H9 (cell line): ENCODE results near the gene TCEA2. TPM values are rescaled to one million over a fixed set of nuclear protein-coding genes. Genes with fewer than 3 reads are reported as not detected.
A peak's percentile ranks its signal among the peaks of the same experiment; 100 is the strongest.

Experiments
- DNase-seq: peaks from one replicate; pipeline ENCODE4 v3.0.0-alpha.2; 2017
- H2AFZ ChIP-seq: one replicate; pipeline ENCODE4 v1.6.1; 2013; ENCODE audit warnings: mild to moderate bottlenecking, low read length, control low read depth, moderate library complexity
- H2AK5ac ChIP-seq: 2 replicates; pipeline ENCODE4 v1.6.1; 2013; ENCODE audit warnings: low read length, control low read depth, mixed read lengths; ENCODE audit not compliant: insufficient read length
- H2BK120ac ChIP-seq: one replicate; pipeline ENCODE4 v1.6.1; 2013; ENCODE audit warnings: low read depth, mild to moderate bottlenecking, low read length, control low read depth, inconsistent platforms; ENCODE audit not compliant: poor library complexity, severe bottlenecking
- H2BK12ac ChIP-seq: 2 replicates; pipeline ENCODE4 v1.6.1; 2013; ENCODE audit warnings: low read length, control low read depth, mixed read lengths, low read depth; ENCODE audit not compliant: insufficient read length
- H2BK15ac ChIP-seq: 2 replicates; pipeline ENCODE4 v1.6.1; 2013; ENCODE audit warnings: low read depth, low read length, control low read depth
- H2BK20ac ChIP-seq: one replicate; pipeline ENCODE4 v1.6.1; 2013; ENCODE audit warnings: low read depth, mild to moderate bottlenecking, low read length, control low read depth, inconsistent platforms; ENCODE audit not compliant: poor library complexity, severe bottlenecking
- H2BK5ac ChIP-seq: 2 replicates; pipeline ENCODE4 v1.6.1; 2013; ENCODE audit warnings: low read length, control low read depth, mixed read lengths; ENCODE audit not compliant: insufficient read length
- H3K14ac ChIP-seq: 2 replicates; pipeline ENCODE4 v1.6.1; 2013; ENCODE audit warnings: low read length, control low read depth; ENCODE audit not compliant: insufficient read depth
- H3K18ac ChIP-seq: 2 replicates; pipeline ENCODE4 v1.6.1; 2013; ENCODE audit warnings: low read depth, mild to moderate bottlenecking, mixed read lengths, low read length, control low read depth; ENCODE audit not compliant: insufficient read length
- H3K23ac ChIP-seq: 2 replicates; pipeline ENCODE4 v1.6.1; 2013; ENCODE audit warnings: low read length, control low read depth, mixed read lengths, low read depth; ENCODE audit not compliant: insufficient read length
- H3K23me2 ChIP-seq: 2 replicates; pipeline ENCODE4 v1.6.1; 2013; ENCODE audit warnings: low read depth, mild to moderate bottlenecking, mixed read lengths, low read length, control low read depth; ENCODE audit not compliant: insufficient read length, poor library complexity, severe bottlenecking
- H3K27ac ChIP-seq: 2 replicates; pipeline ENCODE4 v1.5.1; 2013; ENCODE audit warnings: low read length, control low read depth, mixed read lengths, low read depth; ENCODE audit not compliant: insufficient read length
- H3K27me3 ChIP-seq: 2 replicates; pipeline ENCODE4 v1.6.1; 2013; ENCODE audit warnings: low read length, control low read depth, inconsistent platforms; ENCODE audit not compliant: insufficient read depth
- H3K4ac ChIP-seq: 2 replicates; pipeline ENCODE4 v1.6.1; 2013; ENCODE audit warnings: low read depth, mild to moderate bottlenecking, control low read depth, inconsistent platforms, low read length, moderate library complexity
- H3K4me1 ChIP-seq: 2 replicates; pipeline ENCODE4 v1.6.1; 2013; ENCODE audit warnings: low read length, control low read depth, inconsistent platforms; ENCODE audit not compliant: insufficient read depth
- H3K4me2 ChIP-seq: 2 replicates; pipeline ENCODE4 v1.6.1; 2013; ENCODE audit warnings: low read length, control low read depth, mixed read lengths; ENCODE audit not compliant: insufficient read length, insufficient read depth
- H3K56ac ChIP-seq: 2 replicates; pipeline ENCODE4 v1.6.1; 2013; ENCODE audit warnings: low read depth, mild to moderate bottlenecking, mixed read lengths, low read length, control low read depth; ENCODE audit not compliant: insufficient read length
- H3K79me1 ChIP-seq: 2 replicates; pipeline ENCODE4 v1.6.1; 2013; ENCODE audit warnings: low read depth, mild to moderate bottlenecking, moderate library complexity, low read length, control low read depth, inconsistent platforms; ENCODE audit not compliant: insufficient read depth, poor library complexity, severe bottlenecking
- H3K79me2 ChIP-seq: 2 replicates; pipeline ENCODE4 v1.6.1; 2013; ENCODE audit warnings: low read length, control low read depth, inconsistent platforms; ENCODE audit not compliant: insufficient read depth
- H3K9ac ChIP-seq: 2 replicates; pipeline ENCODE4 v1.6.1; 2013; ENCODE audit warnings: low read length, control low read depth, mixed read lengths; ENCODE audit not compliant: insufficient read length; ENCODE audit errors: extremely low read depth
- H3K9me3 ChIP-seq: one replicate; pipeline ENCODE4 v1.6.1; 2013; ENCODE audit warnings: low read depth, low read length, inconsistent platforms; ENCODE audit not compliant: control insufficient read depth
- H3T11ph ChIP-seq: one replicate; pipeline ENCODE4 v1.6.1; 2013; ENCODE audit warnings: mild to moderate bottlenecking, low read length, control low read depth, inconsistent platforms
- H4K20me1 ChIP-seq: one replicate; pipeline ENCODE4 v1.6.1; 2013; ENCODE audit not compliant: control insufficient read depth, insufficient read length, insufficient read depth
- H4K5ac ChIP-seq: 2 replicates; pipeline ENCODE4 v1.6.1; 2013; ENCODE audit warnings: low read depth, mild to moderate bottlenecking, mixed read lengths, low read length, control low read depth; ENCODE audit not compliant: insufficient read length
- H4K8ac ChIP-seq: replicated peaks from 2 replicates; pipeline ENCODE4 v1.6.1; 2013; ENCODE audit warnings: low read length, control low read depth, mixed read lengths, low read depth; ENCODE audit not compliant: insufficient read length
- H4K91ac ChIP-seq: 2 replicates; pipeline ENCODE4 v1.6.1; 2013; ENCODE audit warnings: low read depth, mild to moderate bottlenecking, moderate library complexity, mixed read lengths, low read length, control low read depth; ENCODE audit not compliant: insufficient read length
- H3K27ac Mint-ChIP-seq, 3 experiments: 2 replicates in 2 of 3; 3 replicates in 1 of 3; pipeline ENCODE4 v1.8.0; 2020 to 2021; ENCODE audit warnings: mixed read lengths in 3 of 3, mild to moderate bottlenecking in 1 of 3, moderate library complexity in 1 of 3
- H3K27me3 Mint-ChIP-seq: 2 replicates; pipeline ENCODE4 v1.8.0; 2021; ENCODE audit warnings: low read depth, mild to moderate bottlenecking, moderate library complexity, mixed read lengths
- H3K36me3 Mint-ChIP-seq, 3 experiments: 2 replicates in 2 of 3; 3 replicates in 1 of 3; pipeline ENCODE4 v1.8.0; 2020 to 2021; ENCODE audit warnings: low read depth in 3 of 3, mixed read lengths in 3 of 3; ENCODE audit not compliant: insufficient read depth in 1 of 3
- H3K4me1 Mint-ChIP-seq, 2 experiments: 2 replicates each; pipeline ENCODE4 v1.8.0; 2020; ENCODE audit warnings: mixed read lengths in 2 of 2
- H3K4me3 Mint-ChIP-seq, 2 experiments: 2 replicates in 1 of 2; 3 replicates in 1 of 2; pipeline ENCODE4 v1.8.0; 2020 to 2021; ENCODE audit warnings: mild to moderate bottlenecking in 2 of 2, mixed read lengths in 2 of 2, moderate library complexity in 1 of 2
- H3K9me3 Mint-ChIP-seq, 2 experiments: 2 replicates in 1 of 2; 3 replicates in 1 of 2; pipeline ENCODE4 v1.8.0; 2020; ENCODE audit warnings: mild to moderate bottlenecking in 2 of 2, mixed read lengths in 2 of 2, moderate library complexity in 1 of 2
- CTCF ChIP-seq: fragments of 200-600 bp; sonication (generic); conservative IDR thresholded peaks from 3 replicates; pipeline ENCODE4 v1.8.0; 2021; ENCODE audit warnings: antibody characterized with exemption, mild to moderate bottlenecking
- WGBS: extraction: QIAGEN DNeasy Blood & Tissue Kit; methylation state at CpG from one replicate; pipeline ENCODE4 v1.1.7; 2013; ENCODE audit warnings: missing lambda C conversion rate, low lambda C conversion rate, mixed read lengths; ENCODE audit not compliant: insufficient read length; ENCODE audit errors: extremely low coverage; 5-methylcytosine and 5-hydroxymethylcytosine counted together
- total RNA-seq: library from RNA; stranded (reverse); gene quantifications from 2 replicates; pipeline ENCODE4 v1.2.1, GENCODE V29; 2021

TCEA2 gene
- total RNA-seq, 1 experiment from 2014 or later = 51.7 TPM

- H3K18ac ChIP-seq = no peak overlapping the region
- DNase-seq = no peak
- no CpG with 5 or more reads among the region's 9 CpGs for WGBS
- H2BK5ac ChIP-seq = no peak overlapping the region
- no peak overlapping the region for H3K14ac ChIP-seq
- no peak overlapping the region for H2BK12ac ChIP-seq
- Mint-ChIP-seq H3K36me3 (peaks cover 2 to 5% (median 2%) of the 10 kb centered on the region in 3 experiments; a peak in 5 of 7 replicates), H3K27me3 (peaks cover 43% of the 10 kb centered on the region), H3K4me3 (peak overlapping the region; percentile 7 to 61; a peak in 3 of 5 replicates), H3K27ac (no peak overlapping the region), H3K4me1 (peaks cover 9 to 11% of the 10 kb centered on the region in 2 experiments; a peak in 3 of 4 replicates), H3K9me3 (peaks cover 5% of the 10 kb centered on the region in 2 experiments)
- H4K20me1 ChIP-seq = no peaks in the 10 kb centered on the region
- H2BK120ac ChIP-seq = no peak overlapping the region
- peaks cover 3% of the 10 kb centered on the region; the same call in 1 of the 2 replicates for H3K27me3 ChIP-seq
- no peak overlapping the region for H3K4me2 ChIP-seq
- TF ChIP-seq CTCF = no peak
- no peak overlapping the region for H4K8ac ChIP-seq
- H3K79me1 ChIP-seq = no peaks in the 10 kb centered on the region
- H3T11ph ChIP-seq = no peak overlapping the region
- H3K9me3 ChIP-seq = no peaks in the 10 kb centered on the region
- no peak overlapping the region for H2AK5ac ChIP-seq
- no peak overlapping the region for H3K4ac ChIP-seq
- no peak overlapping the region for H2BK20ac ChIP-seq
- H3K9ac ChIP-seq = no peak overlapping the region
- H3K27ac ChIP-seq = no peak overlapping the region
- no peak overlapping the region for H2BK15ac ChIP-seq
- H3K56ac ChIP-seq = no peak overlapping the region
- no peaks in the 10 kb centered on the region for H3K4me1 ChIP-seq
- H3K79me2 ChIP-seq = no peaks in the 10 kb centered on the region
- H3K23ac ChIP-seq = no peak overlapping the region
- H3K23me2 ChIP-seq = no peaks in the 10 kb centered on the region
- no peak overlapping the region for H2AFZ ChIP-seq
- H4K91ac ChIP-seq = no peak overlapping the region
- no peak overlapping the region for H4K5ac ChIP-seq
Observed at GRCh38 chr20:64100946-64101688, 38.1 kb downstream of the TCEA2 start.
